Breast epithelium (tissue), 4 donors: ENCODE results near the gene MIOX. TPM values are rescaled to one million over a fixed set of nuclear protein-coding genes. Genes with fewer than 3 reads are reported as not detected.
A peak's percentile ranks its signal among the peaks of the same experiment; 100 is the strongest.

Source experiments
- DNase-seq, 2 donors: peaks; one replicate each; pipeline ENCODE4 v3.0.0-alpha.2; 2019; ENCODE audit warnings: low spot score in 2 of 2
- H3K27ac ChIP-seq, 2 donors: fragments of 200-600 bp; sonication (generic) in 1 of 2; one replicate each; pipeline ENCODE4 v1.5.1; 2016 to 2019; ENCODE audit warnings: mild to moderate bottlenecking in 1 of 2
- H3K27me3 ChIP-seq, 2 donors: fragments of 200-600 bp; sonication (generic) in 1 of 2; one replicate each; pipeline versions ENCODE4 v1.5.1 to v1.6.0; 2017 to 2019; ENCODE audit warnings: control low read depth in 1 of 2, mild to moderate bottlenecking in 1 of 2
- H3K36me3 ChIP-seq: fragments of 200-600 bp; one replicate; pipeline ENCODE4 v1.5.1; 2019
- H3K4me1 ChIP-seq, 2 donors: fragments of 200-600 bp; sonication (generic); one replicate each; pipeline ENCODE4 v1.5.1; 2016 to 2019; ENCODE audit warnings: control low read depth in 1 of 2
- H3K4me3 ChIP-seq, 3 donors: fragments of 200-600 bp; sonication (generic); 1 replicate in 2 of 3; 2 replicates in 1 of 3; pipeline ENCODE4 v1.5.1; 2016 to 2019; ENCODE audit warnings: mild to moderate bottlenecking in 3 of 3, moderate library complexity in 2 of 3
- H3K9me3 ChIP-seq, 2 donors: fragments of 200-600 bp; sonication (generic) in 1 of 2; one replicate each; pipeline ENCODE4 v1.5.1; 2016 to 2019; ENCODE audit warnings: control low read depth in 1 of 2
- CTCF ChIP-seq, 3 donors: fragments of 450-650 bp; IDR thresholded peaks; one replicate each; pipeline ENCODE4 v1.5.1; 2016 to 2017; ENCODE audit warnings: antibody characterized with exemption in 3 of 3, mild to moderate bottlenecking in 3 of 3, moderate library complexity in 3 of 3
- POLR2A ChIP-seq: fragments of 450-650 bp; IDR thresholded peaks from one replicate; pipeline ENCODE4 v1.6.1; 2016; ENCODE audit warnings: antibody characterized with exemption, mild to moderate bottlenecking, moderate library complexity
- POLR2AphosphoS5 ChIP-seq, 3 donors: sonication (generic); formaldehyde crosslinking; IDR thresholded peaks; one replicate each; pipeline ENCODE4 v1.6.1; 2017; ENCODE audit warnings: antibody characterized with exemption in 3 of 3
- intact Hi-C: fragments of 100-400 bp; cut with DNase I; formaldehyde crosslinking; loops from one replicate; pipeline ENCODE4 v1.15.1; 2023; ENCODE audit warnings: low total_unique reads
- total RNA-seq, 3 donors: library from RNA; depleted of rRNA; stranded (reverse); fragments of >200 nt; gene quantifications; one replicate each; pipeline ENCODE4 v1.1.0, GENCODE V29; 2016

Gene MIOX
- total RNA-seq, 3 donors from 2014 or later, result not detected

GRCh38 chr22:50481440-50482106 is 5.1 kb upstream of the MIOX start, which contains the start of gene ADM2:
Gene ADM2 (plus strand): TSS chr22:50481543. CDS start chr22:50481848, 305 bp downstream.
- DNase-seq, result no peak
- no peak for TF ChIP-seq CTCF (IDR thresholded peaks at IDR 0.05)
- TF ChIP-seq POLR2A, result no peak
- no peak for TF ChIP-seq POLR2AphosphoS5 (IDR thresholded peaks at IDR 0.05)
- intact Hi-C loops, result no loop called here
- Histone ChIP-seq H3K27ac (no peak within 1 kb of the TSS), H3K27me3 (peaks cover 8 to 16% of the 10 kb centered on the region in 2 donors), H3K36me3 (no peaks in the 10 kb centered on the region), H3K4me3 (peak within 1 kb of the TSS; percentile 34 to 85 (median 54)), H3K4me1 (peaks cover 4 to 10% of the 10 kb centered on the region in 2 donors), H3K9me3 (no peaks in the 10 kb centered on the region)

GRCh38 chr22:50482107-50483074 is 4.3 kb upstream of the MIOX start:
- Histone ChIP-seq H3K4me1 (peaks cover 4 to 10% of the 10 kb centered on the region in 2 donors), H3K4me3 (peak overlapping the region in 2 of 3 donors; percentile 54 to 85), H3K27me3 (peaks cover 8 to 16% of the 10 kb centered on the region in 2 donors), H3K27ac (no peak overlapping the region), H3K9me3 (no peaks in the 10 kb centered on the region), H3K36me3 (no peaks in the 10 kb centered on the region)
- intact Hi-C loops, result no loop called here
- TF ChIP-seq POLR2AphosphoS5 (IDR thresholded peaks at IDR 0.05) (no peak), CTCF (IDR thresholded peaks at IDR 0.05) (no peak), POLR2A (no peak)
- no peak for DNase-seq

GRCh38 chr22:50483106-50483505 is 3.6 kb upstream of the MIOX start:
- Histone ChIP-seq H3K4me1 (peaks cover 4 to 10% of the 10 kb centered on the region in 2 donors), H3K4me3 (no peak overlapping the region), H3K9me3 (no peaks in the 10 kb centered on the region), H3K36me3 (no peaks in the 10 kb centered on the region), H3K27me3 (peaks cover 8 to 16% of the 10 kb centered on the region in 2 donors), H3K27ac (no peak overlapping the region)
- TF ChIP-seq CTCF (IDR thresholded peaks at IDR 0.05) (no peak), POLR2A (no peak), POLR2AphosphoS5 (IDR thresholded peaks at IDR 0.05) (no peak)
- no peak for DNase-seq
- intact Hi-C loops, result no loop called here

GRCh38 chr22:50483556-50483955 is 3.1 kb upstream of the MIOX start:
- Histone ChIP-seq H3K27ac (no peak overlapping the region), H3K4me3 (no peak overlapping the region), H3K27me3 (peaks cover 8 to 16% of the 10 kb centered on the region in 2 donors), H3K36me3 (no peaks in the 10 kb centered on the region), H3K9me3 (no peaks in the 10 kb centered on the region), H3K4me1 (peaks cover 4 to 10% of the 10 kb centered on the region in 2 donors)
- DNase-seq, result no peak
- TF ChIP-seq CTCF (IDR thresholded peaks at IDR 0.05) (no peak), POLR2AphosphoS5 (IDR thresholded peaks at IDR 0.05) (no peak), POLR2A (no peak)
- intact Hi-C loops, result no loop called here
